Measurements from ENCODE around the gene SUPT7L. TPM values are rescaled to one million over a fixed set of nuclear protein-coding genes. Genes with fewer than 3 reads are reported as not detected.
A peak's percentile ranks its signal among the peaks of the same experiment; 100 is the strongest.
"Not testable (repeated sequence)": the region's sequence is repeated elsewhere in the genome, so short reads cannot be mapped to it uniquely, and the experiment has no call there.

The SUPT7L gene
- total and polyA plus RNA-seq, 11 donors = 18.6 to 29.5 (median 26.1) TPM

- peak; percentile 60 to 85 (median 82) for ATAC-seq
- WGBS, 4 donors = 42 to 49% (median 44%) methylated on average over 9 of the region's 9 CpGs
- TF ChIP-seq POLR2A (IDR thresholded peaks at IDR 0.05) (no peak), CTCF (IDR thresholded peaks at IDR 0.05) (peak; percentile 91 to 99 (median 96))
- Histone ChIP-seq H3K4me3 (no peak overlapping the region), H3K27me3 (no peaks in the 10 kb centered on the region), H3K36me3 (peaks cover 3 to 94% (median 78%) of the 10 kb centered on the region in 9 donors), H3K27ac (no peak overlapping the region), H3K9me3 (no peaks in the 10 kb centered on the region), H3K4me1 (peaks cover 0 to 30% (median 0%) of the 10 kb centered on the region in 12 donors)
- intact Hi-C loops (cut with DNase I) = loop anchor here in 2 of 10 donors (5.0 kb wide), 1 partner anchor 769 kb away; no protein-coding TSS in a partner anchor
- DNase-seq = peak in 4 of 5 donors; percentile 54 to 78 (median 76)
Observed at GRCh38 chr2:27683390-27684071, 20.1 kb upstream of the SUPT7L start.

- not testable (repeated sequence) for H3K4me3 ChIP-seq, H3K27me3 ChIP-seq, H3K9me3 ChIP-seq, DNase-seq
- ATAC-seq = peak in 2 of 4 donors; percentile 33 to 64
- peak overlapping the region in 1 of 12 donors; percentile 38 for H3K27ac ChIP-seq
- peaks cover 3 to 94% (median 78%) of the 10 kb centered on the region in 9 donors for H3K36me3 ChIP-seq
- 88 to 95% (median 90%) methylated on average over 7 of the region's 7 CpGs for WGBS, 4 donors
- intact Hi-C loops (cut with DNase I) = loop anchor here in 2 of 10 donors (5.0 kb wide), 1 partner anchor 770 kb away; no protein-coding TSS in a partner anchor
- peaks cover 0 to 30% (median 0%) of the 10 kb centered on the region in 12 donors for H3K4me1 ChIP-seq
Observed at GRCh38 chr2:27682334-27682771, 18.9 kb upstream of the SUPT7L start.

GRCh38 chr2:27681841-27682240 is 18.4 kb upstream of the SUPT7L start:
- Histone ChIP-seq H3K27ac (peak overlapping the region in 1 of 12 donors; percentile 38), H3K27me3 (no peaks in the 10 kb centered on the region), H3K4me3 (no peak overlapping the region), H3K4me1 (peaks cover 0 to 30% (median 0%) of the 10 kb centered on the region in 12 donors), H3K36me3 (peaks cover 3 to 94% (median 78%) of the 10 kb centered on the region in 9 donors), H3K9me3 (no peaks in the 10 kb centered on the region)
- DNase-seq = no peak
- intact Hi-C loops (cut with DNase I) = loop anchor here in 2 of 10 donors (5.0 kb wide), 1 partner anchor 770 kb away; no protein-coding TSS in a partner anchor
- TF ChIP-seq POLR2A (IDR thresholded peaks at IDR 0.05) (no peak), CTCF (IDR thresholded peaks at IDR 0.05) (no peak)
- 54 to 65% (median 65%) methylated on average over 1 of the region's 1 CpG for WGBS, 4 donors
- peak in 2 of 4 donors; percentile 6 to 9 for ATAC-seq

- H3K4me1 ChIP-seq = peaks cover 0 to 30% (median 0%) of the 10 kb centered on the region in 12 donors
- no peaks in the 10 kb centered on the region for H3K9me3 ChIP-seq
- no peak overlapping the region for H3K27ac ChIP-seq
- H3K36me3 ChIP-seq = peaks cover 0 to 94% (median 78%) of the 10 kb centered on the region in 9 donors
- intact Hi-C loops (cut with DNase I) = loop anchor here in 2 of 10 donors (5.0 kb wide), 1 partner anchor 772 kb away; no protein-coding TSS in a partner anchor
- no peak for TF ChIP-seq CTCF (IDR thresholded peaks at IDR 0.05)
- TF ChIP-seq POLR2A (IDR thresholded peaks at IDR 0.05) = no peak
- no peak for ATAC-seq
- no peaks in the 10 kb centered on the region for H3K27me3 ChIP-seq
- no peak overlapping the region for H3K4me3 ChIP-seq
- WGBS, 4 donors = 83 to 88% (median 87%) methylated on average over 2 of the region's 2 CpGs
- no peak for DNase-seq
Observed at GRCh38 chr2:27680571-27680970, 17.2 kb upstream of the SUPT7L start.
